Endothelial cell (in vitro differentiated cells): ENCODE results near the gene CALR3. TPM values are rescaled to one million over a fixed set of nuclear protein-coding genes. Genes with fewer than 3 reads are reported as not detected.

Source experiments
- DNase-seq: peaks from one replicate; pipeline ENCODE4 v3.0.0; 2021; ENCODE audit warnings: low spot score
- H3K27ac Mint-ChIP-seq: one replicate; pipeline ENCODE4 v1.8.0; 2021; ENCODE audit warnings: mixed read lengths, inconsistent platforms; ENCODE audit not compliant: unreplicated experiment
- H3K27me3 Mint-ChIP-seq: one replicate; pipeline ENCODE4 v1.8.0; 2021; ENCODE audit warnings: mild to moderate bottlenecking, moderate library complexity, mixed read lengths, inconsistent platforms; ENCODE audit not compliant: unreplicated experiment
- H3K36me3 Mint-ChIP-seq: one replicate; pipeline ENCODE4 v1.8.0; 2021; ENCODE audit warnings: mild to moderate bottlenecking, low read depth, mixed read lengths, inconsistent platforms; ENCODE audit not compliant: unreplicated experiment
- H3K4me1 Mint-ChIP-seq: one replicate; pipeline ENCODE4 v1.8.0; 2021; ENCODE audit warnings: mild to moderate bottlenecking, mixed read lengths, inconsistent platforms; ENCODE audit not compliant: unreplicated experiment
- H3K4me3 Mint-ChIP-seq: one replicate; pipeline ENCODE4 v1.8.0; 2021; ENCODE audit warnings: mild to moderate bottlenecking, mixed read lengths, inconsistent platforms; ENCODE audit not compliant: unreplicated experiment
- H3K9me3 Mint-ChIP-seq: one replicate; pipeline ENCODE4 v1.8.0; 2021; ENCODE audit warnings: mixed read lengths, inconsistent platforms; ENCODE audit not compliant: unreplicated experiment
- CTCF ChIP-seq: fragments of 200-600 bp; sonication (generic); IDR thresholded peaks from one replicate; pipeline ENCODE4 v1.5.0; 2021; ENCODE audit warnings: antibody characterized with exemption; ENCODE audit not compliant: unreplicated experiment
- total RNA-seq: library from RNA; stranded (reverse); fragmentation: NEBNext Ultra II Directional; extraction: Animal tissue kit (Norgen Biotek cat#: 25700); gene quantifications from one replicate; pipeline ENCODE4 v1.2.1, GENCODE V29; 2021; ENCODE audit not compliant: unreplicated experiment

CALR3 gene
- total RNA-seq, 1 donor from 2014 or later: not detected

GRCh38 chr19:16532440-16533234 lies 36.7 kb upstream of the CALR3 start:
- H3K9me3 Mint-ChIP-seq: no peaks in the 10 kb centered on the region
- TF ChIP-seq CTCF: no peak
- DNase-seq: no peak
- H3K36me3 Mint-ChIP-seq: peaks cover 38% of the 10 kb centered on the region
- no peak overlapping the region for H3K27ac Mint-ChIP-seq
- peaks cover 5% of the 10 kb centered on the region for H3K27me3 Mint-ChIP-seq
- H3K4me1 Mint-ChIP-seq: no peaks in the 10 kb centered on the region
- no peak overlapping the region for H3K4me3 Mint-ChIP-seq

- Mint-ChIP-seq H3K36me3 (peaks cover 42% of the 10 kb centered on the region), H3K4me3 (no peak overlapping the region), H3K27ac (no peak overlapping the region), H3K4me1 (no peaks in the 10 kb centered on the region), H3K27me3 (peaks cover 3% of the 10 kb centered on the region), H3K9me3 (no peaks in the 10 kb centered on the region)
- no peak for DNase-seq
- no peak for TF ChIP-seq CTCF
Observed at GRCh38 chr19:16531380-16531669, 35.4 kb upstream of the CALR3 start.

- peaks cover 38% of the 10 kb centered on the region for H3K36me3 Mint-ChIP-seq
- no peak for TF ChIP-seq CTCF
- no peaks in the 10 kb centered on the region for H3K4me1 Mint-ChIP-seq
Observed at GRCh38 chr19:16530540-16531379, 34.8 kb upstream of the CALR3 start.

GRCh38 chr19:16529466-16530144 lies 33.6 kb upstream of the CALR3 start:
- H3K27ac Mint-ChIP-seq: no peak overlapping the region
- TF ChIP-seq CTCF: no peak
- no peak overlapping the region for H3K4me3 Mint-ChIP-seq
- H3K4me1 Mint-ChIP-seq: no peaks in the 10 kb centered on the region
- peaks cover 3% of the 10 kb centered on the region for H3K27me3 Mint-ChIP-seq
- DNase-seq: no peak
- peaks cover 33% of the 10 kb centered on the region for H3K36me3 Mint-ChIP-seq
- H3K9me3 Mint-ChIP-seq: no peaks in the 10 kb centered on the region

More at GRCh38 chr19:16530540-16531379, 34.8 kb upstream of the CALR3 start:
- DNase-seq: no peak
- Mint-ChIP-seq H3K27me3 (peaks cover 3% of the 10 kb centered on the region), H3K27ac (no peak overlapping the region), H3K9me3 (no peaks in the 10 kb centered on the region), H3K4me3 (no peak overlapping the region)
